H1 (cell line): Measurements from ENCODE around the gene FAM162A. TPM values are rescaled to one million over a fixed set of nuclear protein-coding genes. Genes with fewer than 3 reads are reported as not detected.

Experiments
- CTCF ChIA-PET: fragments of 300-600 bp; sonication (Branson Sonifier 250); formaldehyde crosslinking; loops from one replicate; lab custom pipeline; 2021; ENCODE audit not compliant: partially characterized antibody; lab: Charles Lee
- POLR2A ChIA-PET: fragments of 300-600 bp; sonication (Branson Sonifier 250); formaldehyde crosslinking; loops from one replicate; lab custom pipeline; 2021; ENCODE audit warnings: inconsistent platforms; ENCODE audit not compliant: partially characterized antibody; lab: Charles Lee
- DNase-seq, 2 experiments: peaks; one replicate each; pipeline versions ENCODE4 v3.0.0 to v3.0.0-alpha.2; 2010 to 2022; ENCODE audit warnings: low spot score in 2 of 2, low read depth in 1 of 2, mixed read lengths in 1 of 2
- FAIRE-seq: peaks from 2 replicates; lab custom pipeline; 2011; peaks lifted over from hg19 to GRCh38; lab: Jason Lieb, UNC
- H2AFZ ChIP-seq: 2 replicates; pipeline ENCODE4 v1.8.1; 2012; ENCODE audit warnings: low read length, inconsistent platforms
- H2AK5ac ChIP-seq: 2 replicates; pipeline ENCODE4 v1.6.1; 2013; ENCODE audit warnings: low read depth, low read length
- H2BK120ac ChIP-seq: replicated peaks from 2 replicates; pipeline ENCODE3; 2013; ENCODE audit warnings: low read depth, low read length, inconsistent platforms
- H2BK12ac ChIP-seq: 2 replicates; pipeline ENCODE4 v1.6.1; 2013; ENCODE audit warnings: low read depth, low read length
- H2BK15ac ChIP-seq: 2 replicates; pipeline ENCODE4 v1.6.1; 2013; ENCODE audit warnings: low read length
- H2BK20ac ChIP-seq: 2 replicates; pipeline ENCODE4 v1.6.1; 2013; ENCODE audit warnings: low read length
- H2BK5ac ChIP-seq: 2 replicates; pipeline ENCODE4 v1.6.1; 2013; ENCODE audit warnings: low read depth, low read length
- H3K14ac ChIP-seq: 2 replicates; pipeline ENCODE4 v1.6.1; 2013; ENCODE audit warnings: inconsistent platforms; ENCODE audit not compliant: insufficient read length
- H3K18ac ChIP-seq: 2 replicates; pipeline ENCODE4 v1.6.1; 2013; ENCODE audit warnings: low read length; ENCODE audit errors: extremely low read depth
- H3K23ac ChIP-seq: 2 replicates; pipeline ENCODE4 v1.6.1; 2013; ENCODE audit warnings: inconsistent platforms; ENCODE audit not compliant: insufficient read length
- H3K23me2 ChIP-seq: 2 replicates; pipeline ENCODE4 v1.6.1; 2013; ENCODE audit warnings: low read depth, low read length
- H3K27ac ChIP-seq: 2 replicates; pipeline ENCODE4 v1.6.1; 2011; ENCODE audit warnings: low read depth, low read length, inconsistent platforms
- H3K27me3 ChIP-seq, 4 experiments: replicated peaks in 1 of 4; 1 replicate in 1 of 4; 2 replicates in 3 of 4; pipeline versions ENCODE4 v1.6.1 to v1.8.1; 2011 to 2013; ENCODE audit warnings: low read length in 3 of 4, mild to moderate bottlenecking in 3 of 4, inconsistent platforms in 2 of 4, mixed read lengths in 2 of 4, moderate library complexity in 1 of 4; ENCODE audit not compliant: control insufficient read depth in 3 of 4, insufficient read depth in 3 of 4; ENCODE audit errors: extremely low read depth in 1 of 4
- H3K36me3 ChIP-seq, 4 experiments: 2 replicates each; pipeline versions ENCODE4 v1.6.1 to v1.8.1; 2011 to 2013; ENCODE audit warnings: mild to moderate bottlenecking in 4 of 4, low read length in 3 of 4, moderate library complexity in 2 of 4, control low read depth in 1 of 4, inconsistent platforms in 1 of 4; ENCODE audit not compliant: insufficient read depth in 4 of 4, control insufficient read depth in 2 of 4
- H3K4ac ChIP-seq: replicated peaks from 2 replicates; pipeline ENCODE3; 2013; ENCODE audit warnings: low read length, low read depth, mixed read lengths, inconsistent platforms; ENCODE audit not compliant: insufficient read length
- H3K4me1 ChIP-seq, 4 experiments: replicated peaks in 1 of 4; 1 replicate in 1 of 4; 2 replicates in 3 of 4; pipeline versions ENCODE4 v1.6.1 to v1.8.1; 2011 to 2013; ENCODE audit warnings: low read length in 3 of 4, inconsistent platforms in 2 of 4, mixed read lengths in 1 of 4; ENCODE audit not compliant: insufficient read depth in 4 of 4, control insufficient read depth in 3 of 4
- H3K4me2 ChIP-seq, 2 experiments: 2 replicates each; pipeline versions ENCODE4 v1.6.1 to v1.8.1; 2011 to 2013; ENCODE audit warnings: low read depth in 2 of 2, low read length in 2 of 2, control low read depth in 1 of 2, inconsistent platforms in 1 of 2, mild to moderate bottlenecking in 1 of 2; ENCODE audit not compliant: insufficient read depth in 1 of 2
- H3K4me3 ChIP-seq, 4 experiments: fragments of 200-600, 300-600 bp in 1 of 4; sonication (generic), shearing (Covaris generic), sonication (Bioruptor Twin) in 1 of 4; 2 replicates each; pipeline versions ENCODE4 v1.5.1 to v1.8.1; 2011 to 2016; ENCODE audit warnings: low read length in 4 of 4, low read depth in 3 of 4, control low read depth in 2 of 4, inconsistent platforms in 2 of 4, mild to moderate bottlenecking in 2 of 4, mixed read lengths in 1 of 4, moderate library complexity in 1 of 4; ENCODE audit not compliant: insufficient read depth in 2 of 4; ENCODE audit errors: extremely low read depth in 1 of 4
- H3K56ac ChIP-seq: replicated peaks from 2 replicates; pipeline ENCODE3; 2013; ENCODE audit warnings: low read depth, mild to moderate bottlenecking, mixed read lengths, low read length, inconsistent platforms; ENCODE audit not compliant: insufficient read length
- H3K79me1 ChIP-seq: 2 replicates; pipeline ENCODE4 v1.6.1; 2013; ENCODE audit warnings: low read depth, low read length, control low read depth
- H3K79me2 ChIP-seq, 2 experiments: 2 replicates each; pipeline versions ENCODE4 v1.6.1 to v1.8.1; 2012 to 2013; ENCODE audit warnings: low read length in 2 of 2, mild to moderate bottlenecking in 2 of 2, inconsistent platforms in 1 of 2; ENCODE audit not compliant: insufficient read depth in 2 of 2, control insufficient read depth in 1 of 2
- H3K9ac ChIP-seq, 4 experiments: replicated peaks in 1 of 4; 1 replicate in 1 of 4; 2 replicates in 3 of 4; pipeline versions ENCODE4 v1.6.1 to v1.8.1; 2011 to 2013; ENCODE audit warnings: low read depth in 3 of 4, low read length in 3 of 4, control low read depth in 2 of 4, mild to moderate bottlenecking in 2 of 4, moderate library complexity in 2 of 4, inconsistent platforms in 1 of 4; ENCODE audit errors: extremely low read depth in 1 of 4
- H3K9me3 ChIP-seq, 2 experiments: 2 replicates each; pipeline versions ENCODE4 v1.6.1 to v1.8.1; 2012 to 2013; ENCODE audit warnings: mild to moderate bottlenecking in 2 of 2, moderate library complexity in 2 of 2, control low read depth in 1 of 2, inconsistent platforms in 1 of 2, low read depth in 1 of 2, low read length in 1 of 2, mixed read lengths in 1 of 2; ENCODE audit not compliant: insufficient read depth in 2 of 2
- H4K20me1 ChIP-seq, 2 experiments: replicated peaks in 1 of 2; 2 replicates each; pipeline versions ENCODE3 to v1.8.1; 2011 to 2013; ENCODE audit warnings: inconsistent platforms in 2 of 2, low read length in 2 of 2, mild to moderate bottlenecking in 1 of 2; ENCODE audit not compliant: insufficient read depth in 2 of 2, control insufficient read depth in 1 of 2
- H4K5ac ChIP-seq: 2 replicates; pipeline ENCODE4 v1.6.1; 2013; ENCODE audit warnings: low read length, low read depth, mixed read lengths, inconsistent platforms; ENCODE audit not compliant: insufficient read length
- H4K8ac ChIP-seq: 2 replicates; pipeline ENCODE4 v1.8.0; 2013; ENCODE audit warnings: mild to moderate bottlenecking, moderate library complexity, low read length, inconsistent platforms; ENCODE audit not compliant: insufficient read depth; ENCODE audit errors: extremely low read depth
- H4K91ac ChIP-seq: replicated peaks from 2 replicates; pipeline ENCODE3; 2013; ENCODE audit warnings: low read length, mixed read lengths, inconsistent platforms; ENCODE audit not compliant: insufficient read length
- BACH1 ChIP-seq: IDR thresholded peaks from 2 replicates; pipeline ENCODE4 v1.6.1; 2012; ENCODE audit warnings: low read length, improper control_type of control experiment
- BRCA1 ChIP-seq: IDR thresholded peaks from 2 replicates; pipeline ENCODE4 v1.6.1; 2012; ENCODE audit warnings: low read depth, low read length, improper control_type of control experiment
- CEBPB ChIP-seq: IDR thresholded peaks from 2 replicates; pipeline ENCODE4 v1.6.1; 2012; ENCODE audit warnings: low read depth, low read length
- EZH2 ChIP-seq: fragments of 200-600 bp; sonication (generic); IDR thresholded peaks from 2 replicates; pipeline ENCODE4 v1.7.1; 2012; ENCODE audit warnings: low read depth, mild to moderate bottlenecking, moderate library complexity, low read length, inconsistent platforms; ENCODE audit not compliant: severe bottlenecking
- SP2 ChIP-seq: IDR thresholded peaks from 2 replicates; pipeline ENCODE4 v1.6.1; 2012; ENCODE audit warnings: mild to moderate bottlenecking, low read length, inconsistent platforms
- SP4 ChIP-seq: IDR thresholded peaks from 2 replicates; pipeline ENCODE4 v1.6.1; 2012; ENCODE audit warnings: low read length, inconsistent platforms
- TBP ChIP-seq: IDR thresholded peaks from 2 replicates; pipeline ENCODE4 v1.6.1; 2011; ENCODE audit warnings: low read depth, low read length, improper control_type of control experiment
- WGBS, 2 experiments: shearing (Covaris generic) in 1 of 2; methylation state at CpG; one replicate each; pipeline versions ENCODE4 v1.1.6 to v1.1.7; 2013 to 2015; ENCODE audit warnings: low lambda C conversion rate in 2 of 2, mixed read lengths in 2 of 2, inconsistent platforms in 1 of 2, low coverage in 1 of 2, missing lambda C conversion rate in 1 of 2; ENCODE audit not compliant: insufficient replicate concordance in 2 of 2, insufficient coverage in 1 of 2, insufficient read length in 1 of 2; ENCODE audit errors: extremely low coverage in 1 of 2, missing lambda C conversion rate in 1 of 2; 5-methylcytosine and 5-hydroxymethylcytosine counted together
- polyA plus RNA-seq, 7 experiments: library from polyadenylated mRNA; depleted of rRNA in 3 of 7; stranded (reverse) in 5 of 7; unstranded in 2 of 7; fragments of >200 nt in 5 of 7; fragments of 200-250 nt in 2 of 7; gene quantifications; 1 replicate in 5 of 7; 2 replicates in 1 of 7; 4 replicates in 1 of 7; pipeline versions ENCODE4 v1.2.1 to v1.2.3, GENCODE V29; 2011 to 2013; ENCODE audit warnings: missing spikeins in 2 of 7, mixed read lengths in 2 of 7
- total RNA-seq: library from RNA; stranded (reverse); fragmentation: NEBNext Ultra II Directional; extraction: Animal tissue kit (Norgen Biotek cat#: 25700); gene quantifications from 2 replicates; pipeline ENCODE4 v1.2.1, GENCODE V29; 2021
- TF ChIP-seq, protein P1 (sequence below): IDR thresholded peaks from 2 replicates; pipeline ENCODE4 v1.6.1; 2011; ENCODE audit warnings: low read depth, mild to moderate bottlenecking, low read length; ENCODE audit not compliant: insufficient read depth
- TF ChIP-seq, protein P2 (sequence below), 3 experiments: IDR thresholded peaks; 1 replicate in 2 of 3; 2 replicates in 1 of 3; pipeline versions ENCODE4 v1.5.1 to v1.6.1; 2011; ENCODE audit warnings: low read length in 3 of 3, mild to moderate bottlenecking in 3 of 3, inconsistent platforms in 2 of 3, low read depth in 1 of 3, moderate library complexity in 1 of 3; ENCODE audit not compliant: insufficient read depth in 1 of 3; ENCODE audit errors: control extremely low read depth in 1 of 3

Gene FAM162A
- total and polyA plus RNA-seq, 2 of the 8 experiments (the other 6 are each of a cell fraction or from before 2014, with no cell fraction given), result 38.2 to 59.7 TPM

DNA sequence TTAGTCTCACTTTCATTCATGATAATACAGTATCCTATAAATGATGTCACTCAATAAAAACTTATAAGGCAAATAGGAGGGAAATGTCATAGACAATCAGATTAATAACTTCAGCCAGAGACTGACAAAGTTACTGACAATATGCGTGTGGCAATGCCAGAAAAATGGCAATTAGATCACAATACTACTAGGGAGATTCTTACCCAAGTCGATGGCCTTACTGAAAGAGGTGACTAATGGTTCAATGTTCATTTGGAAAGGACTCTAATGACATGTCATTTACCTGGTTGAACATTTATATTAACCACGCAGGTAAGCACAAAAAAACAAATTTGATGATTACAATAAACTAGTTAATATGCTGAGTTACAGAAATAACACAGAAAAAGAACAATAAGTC is 77.8 kb downstream of the FAM162A start:
- Histone ChIP-seq H3K79me1 (no peaks in the 10 kb centered on the region), H2BK120ac (no peak overlapping the region)
- FAIRE-seq, result no peak
- TF ChIP-seq SP2, result no peak
- TF ChIP-seq EZH2, result no peak
- no peak for TF ChIP-seq BRCA1
- TF ChIP-seq, protein P1, sequence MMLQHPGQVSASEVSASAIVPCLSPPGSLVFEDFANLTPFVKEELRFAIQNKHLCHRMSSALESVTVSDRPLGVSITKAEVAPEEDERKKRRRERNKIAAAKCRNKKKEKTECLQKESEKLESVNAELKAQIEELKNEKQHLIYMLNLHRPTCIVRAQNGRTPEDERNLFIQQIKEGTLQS, result no peak
- no peak for TF ChIP-seq TBP
- no peak for TF ChIP-seq CEBPB
- TF ChIP-seq BACH1, result no peak
- no peak for TF ChIP-seq SP4
- TF ChIP-seq, protein P2, sequence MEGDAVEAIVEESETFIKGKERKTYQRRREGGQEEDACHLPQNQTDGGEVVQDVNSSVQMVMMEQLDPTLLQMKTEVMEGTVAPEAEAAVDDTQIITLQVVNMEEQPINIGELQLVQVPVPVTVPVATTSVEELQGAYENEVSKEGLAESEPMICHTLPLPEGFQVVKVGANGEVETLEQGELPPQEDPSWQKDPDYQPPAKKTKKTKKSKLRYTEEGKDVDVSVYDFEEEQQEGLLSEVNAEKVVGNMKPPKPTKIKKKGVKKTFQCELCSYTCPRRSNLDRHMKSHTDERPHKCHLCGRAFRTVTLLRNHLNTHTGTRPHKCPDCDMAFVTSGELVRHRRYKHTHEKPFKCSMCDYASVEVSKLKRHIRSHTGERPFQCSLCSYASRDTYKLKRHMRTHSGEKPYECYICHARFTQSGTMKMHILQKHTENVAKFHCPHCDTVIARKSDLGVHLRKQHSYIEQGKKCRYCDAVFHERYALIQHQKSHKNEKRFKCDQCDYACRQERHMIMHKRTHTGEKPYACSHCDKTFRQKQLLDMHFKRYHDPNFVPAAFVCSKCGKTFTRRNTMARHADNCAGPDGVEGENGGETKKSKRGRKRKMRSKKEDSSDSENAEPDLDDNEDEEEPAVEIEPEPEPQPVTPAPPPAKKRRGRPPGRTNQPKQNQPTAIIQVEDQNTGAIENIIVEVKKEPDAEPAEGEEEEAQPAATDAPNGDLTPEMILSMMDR (IDR thresholded peaks at IDR 0.05; ENCODE audit: control extremely low read depth in 1 of 3, insufficient read depth in 1 of 3, low read depth in 1 of 3, low read length in 3 of 3), result no peak
- TF ChIP-seq, all 59 proteins: peak for 0
- Histone ChIP-seq H3K27me3 (no peaks in the 10 kb centered on the region), H2BK12ac (no peak overlapping the region), H3K9me3 (no peaks in the 10 kb centered on the region), H3K4me1 (no peaks in the 10 kb centered on the region), H4K20me1 (peaks cover 0 to 2% of the 10 kb centered on the region in 2 experiments), H3K4me2 (no peak overlapping the region), H3K27ac (no peak overlapping the region), H4K5ac (no peak overlapping the region), H3K18ac (no peak overlapping the region), H2BK5ac (no peak overlapping the region), H3K79me2 (no peaks in the 10 kb centered on the region), H3K4me3 (no peak overlapping the region), H3K9ac (no peak overlapping the region), H3K4ac (no peak overlapping the region), H3K56ac (no peak overlapping the region), H2BK20ac (no peak overlapping the region), H2BK15ac (no peak overlapping the region), H4K91ac (no peak overlapping the region), H3K36me3 (peaks cover 3 to 44% (median 7%) of the 10 kb centered on the region in 4 experiments; a peak in 5 of 8 replicates), H2AK5ac (no peak overlapping the region), H4K8ac (no peak overlapping the region), H3K14ac (no peak overlapping the region), H3K23ac (no peak overlapping the region), H3K23me2 (no peaks in the 10 kb centered on the region), H2AFZ (no peak overlapping the region)
- CTCF ChIA-PET, result interaction anchor here (1.3 kb wide), 1 partner anchor 218 kb away, joined by 4 read pairs; no protein-coding TSS in a partner anchor
- POLR2A ChIA-PET, result no interaction called here
- WGBS, 2 experiments, result 92% methylated on average over 3 of the region's 3 CpGs; no CpG with 5 or more reads in 1 of the 2 experiments
- no peak for DNase-seq
